Mesenchymal stem cell (in vitro differentiated cells and primary cell): ENCODE data around the gene RHOV.

Experiments
- DNase-seq: peaks from one replicate; pipeline ENCODE4 v3.0.0-alpha.2; 2013
- H2AFZ ChIP-seq: one replicate; pipeline ENCODE4 v1.6.1; 2013; ENCODE audit warnings: low read depth, mild to moderate bottlenecking, control low read depth, inconsistent platforms, low read length, moderate library complexity
- H2AK5ac ChIP-seq: 2 replicates; pipeline ENCODE4 v1.6.1; 2013; ENCODE audit warnings: low read length, moderate library complexity, mild to moderate bottlenecking, inconsistent platforms; ENCODE audit not compliant: severe bottlenecking
- H2BK120ac ChIP-seq: one replicate; pipeline ENCODE4 v1.6.1; 2013; ENCODE audit warnings: low read depth, mild to moderate bottlenecking, inconsistent platforms, low read length, moderate library complexity
- H2BK12ac ChIP-seq, 2 experiments: one replicate each; pipeline ENCODE4 v1.6.1; 2013; ENCODE audit warnings: inconsistent platforms in 2 of 2, low read length in 2 of 2, mild to moderate bottlenecking in 2 of 2, moderate library complexity in 2 of 2, control low read depth in 1 of 2
- H2BK15ac ChIP-seq: one replicate; pipeline ENCODE4 v1.6.1; 2013; ENCODE audit warnings: mild to moderate bottlenecking, low read depth, inconsistent platforms; ENCODE audit not compliant: poor library complexity, severe bottlenecking
- H2BK5ac ChIP-seq: 2 replicates; pipeline ENCODE4 v1.6.1; 2013; ENCODE audit warnings: low read depth, mild to moderate bottlenecking, low read length, control low read depth, inconsistent platforms; ENCODE audit not compliant: poor library complexity, severe bottlenecking
- H3K14ac ChIP-seq, 2 experiments: one replicate each; pipeline ENCODE4 v1.6.1; 2013; ENCODE audit warnings: inconsistent platforms in 2 of 2, low read length in 2 of 2, control low read depth in 1 of 2, mild to moderate bottlenecking in 1 of 2, moderate library complexity in 1 of 2
- H3K18ac ChIP-seq, 2 experiments: one replicate each; pipeline ENCODE4 v1.6.1; 2013; ENCODE audit warnings: inconsistent platforms in 2 of 2, low read length in 2 of 2, control low read depth in 1 of 2, low read depth in 1 of 2, mild to moderate bottlenecking in 1 of 2
- H3K23ac ChIP-seq, 2 experiments: one replicate each; pipeline ENCODE4 v1.6.1; 2013; ENCODE audit warnings: inconsistent platforms in 2 of 2, low read length in 2 of 2, mild to moderate bottlenecking in 2 of 2, moderate library complexity in 2 of 2, control low read depth in 1 of 2
- H3K27ac ChIP-seq: 2 replicates; pipeline ENCODE4 v1.5.1; 2013; ENCODE audit warnings: mild to moderate bottlenecking, moderate library complexity, low read length, control low read depth, inconsistent platforms; ENCODE audit not compliant: poor library complexity, severe bottlenecking
- H3K27me3 ChIP-seq, 2 experiments: 2 replicates each; pipeline versions ENCODE4 v1.6.1 to v1.7.0; 2013; ENCODE audit warnings: low read length in 2 of 2, mild to moderate bottlenecking in 2 of 2, moderate library complexity in 2 of 2, control low read depth in 1 of 2, inconsistent platforms in 1 of 2; ENCODE audit not compliant: control insufficient read depth in 1 of 2, insufficient read depth in 1 of 2
- H3K36me3 ChIP-seq, 2 experiments: 2 replicates each; pipeline versions ENCODE4 v1.6.1 to v1.7.0; 2013; ENCODE audit warnings: low read length in 2 of 2, control low read depth in 1 of 2, inconsistent platforms in 1 of 2, low read depth in 1 of 2, mild to moderate bottlenecking in 1 of 2; ENCODE audit not compliant: insufficient read depth in 2 of 2, control insufficient read depth in 1 of 2
- H3K4ac ChIP-seq, 2 experiments: one replicate each; pipeline ENCODE4 v1.6.1; 2013; ENCODE audit warnings: inconsistent platforms in 2 of 2, low read length in 2 of 2, mild to moderate bottlenecking in 2 of 2, moderate library complexity in 2 of 2, control low read depth in 1 of 2, low read depth in 1 of 2
- H3K4me1 ChIP-seq: 2 replicates; pipeline ENCODE4 v1.6.1; 2013; ENCODE audit warnings: low read depth, low read length, control low read depth; ENCODE audit not compliant: control insufficient read depth, insufficient read depth
- H3K4me2 ChIP-seq: 2 replicates; pipeline ENCODE4 v1.6.1; 2013; ENCODE audit warnings: low read length, mild to moderate bottlenecking, inconsistent platforms; ENCODE audit not compliant: poor library complexity, severe bottlenecking
- H3K4me3 ChIP-seq, 2 experiments: 2 replicates each; pipeline versions ENCODE4 v1.5.1 to v1.7.0; 2013; ENCODE audit warnings: low read length in 2 of 2, mild to moderate bottlenecking in 2 of 2, control low read depth in 1 of 2, low read depth in 1 of 2; ENCODE audit not compliant: insufficient read depth in 1 of 2
- H3K79me1 ChIP-seq: replicated peaks from 2 replicates; pipeline ENCODE4 v1.6.1; 2013; ENCODE audit warnings: mild to moderate bottlenecking, control low read depth, low read length, inconsistent platforms; ENCODE audit not compliant: poor library complexity, severe bottlenecking
- H3K9ac ChIP-seq: 2 replicates; pipeline ENCODE4 v1.7.0; 2013; ENCODE audit warnings: mild to moderate bottlenecking, low read length, moderate library complexity
- H3K9me3 ChIP-seq: 2 replicates; pipeline ENCODE4 v1.7.0; 2013; ENCODE audit warnings: mild to moderate bottlenecking, low read length; ENCODE audit not compliant: control insufficient read depth
- H4K8ac ChIP-seq: one replicate; pipeline ENCODE4 v1.6.1; 2013; ENCODE audit warnings: inconsistent platforms, mild to moderate bottlenecking, low read length, moderate library complexity
- H4K91ac ChIP-seq: one replicate; pipeline ENCODE4 v1.6.1; 2013; ENCODE audit warnings: mild to moderate bottlenecking, low read length, inconsistent platforms
- WGBS: methylation state at CpG from one replicate; pipeline ENCODE4 v1.1.7; 2013; ENCODE audit warnings: mixed read lengths; 5-methylcytosine and 5-hydroxymethylcytosine counted together

The RHOV gene

DNA sequence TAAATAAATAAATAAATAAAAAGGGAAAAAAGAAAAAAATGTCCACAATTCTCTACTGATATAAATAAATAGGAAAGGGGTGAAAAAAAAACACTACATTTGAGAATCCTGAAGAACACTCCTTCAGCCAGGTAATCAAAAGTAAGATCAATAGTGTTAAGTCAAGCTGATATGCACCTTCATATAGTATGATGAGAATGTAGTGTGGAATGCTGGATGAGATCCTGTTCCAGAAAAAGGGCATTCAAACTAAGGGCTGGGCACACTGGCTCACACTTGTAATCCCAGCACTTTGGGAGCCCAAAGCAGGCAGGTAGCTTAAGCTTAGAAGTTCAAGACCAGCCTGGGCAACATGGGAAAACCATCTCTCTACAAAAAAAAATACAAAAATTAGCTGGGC, 15.1 kb upstream of the RHOV start:
- Histone ChIP-seq H3K23ac (no peak overlapping the region), H3K14ac (no peak overlapping the region), H2AK5ac (no peak overlapping the region), H3K36me3 (no peaks in the 10 kb centered on the region), H2BK12ac (no peak overlapping the region), H2AFZ (no peak overlapping the region), H2BK120ac (no peak overlapping the region), H4K8ac (no peak overlapping the region), H3K27ac (no peak overlapping the region), H3K18ac (no peak overlapping the region), H3K4me3 (no peak overlapping the region), H3K9me3 (no peaks in the 10 kb centered on the region), H3K4me1 (peaks cover 7% of the 10 kb centered on the region), H3K79me1 (no peaks in the 10 kb centered on the region), H2BK15ac (no peak overlapping the region), H3K9ac (no peak overlapping the region), H3K4ac (no peak overlapping the region), H3K27me3 (peaks cover 0 to 6% of the 10 kb centered on the region in 2 experiments), H4K91ac (no peak overlapping the region), H2BK5ac (no peak overlapping the region), H3K4me2 (no peak overlapping the region)
- no peak for DNase-seq

DNA sequence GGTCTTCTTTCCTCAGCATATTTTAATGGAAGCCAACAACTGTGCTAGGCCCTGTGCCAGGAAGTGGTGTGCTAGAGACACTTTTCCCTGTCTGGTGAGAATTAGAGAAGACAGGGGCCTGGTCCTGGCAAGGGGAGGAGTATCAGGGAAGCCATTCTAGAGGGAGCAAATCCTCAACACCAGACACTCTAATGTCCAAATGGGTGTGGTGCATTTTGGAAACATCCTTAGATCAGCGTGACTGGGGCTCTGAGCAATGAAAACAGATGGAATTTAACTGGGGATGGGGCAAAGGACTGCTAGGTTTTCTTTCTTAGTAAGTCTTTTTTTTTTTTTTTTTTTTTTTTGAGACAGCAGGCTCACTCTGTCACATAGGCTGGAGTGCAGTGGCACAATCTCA, 12.6 kb upstream of the RHOV start:
- Histone ChIP-seq H2AK5ac (no peak overlapping the region), H3K4me1 (no peaks in the 10 kb centered on the region), H2AFZ (no peak overlapping the region), H2BK12ac (no peak overlapping the region), H4K8ac (no peak overlapping the region), H3K4me3 (no peak overlapping the region), H3K79me1 (no peaks in the 10 kb centered on the region), H3K27me3 (no peaks in the 10 kb centered on the region), H3K36me3 (no peaks in the 10 kb centered on the region), H3K4ac (no peak overlapping the region), H4K91ac (no peak overlapping the region), H3K9me3 (no peaks in the 10 kb centered on the region), H2BK5ac (no peak overlapping the region), H3K9ac (no peak overlapping the region), H3K14ac (no peak overlapping the region), H3K18ac (no peak overlapping the region), H3K4me2 (no peak overlapping the region), H2BK120ac (no peak overlapping the region), H3K23ac (no peak overlapping the region), H3K27ac (no peak overlapping the region), H2BK15ac (no peak overlapping the region)
- DNase-seq: no peak
- 92% methylated on average over 1 of the region's 1 CpG for WGBS

DNA sequence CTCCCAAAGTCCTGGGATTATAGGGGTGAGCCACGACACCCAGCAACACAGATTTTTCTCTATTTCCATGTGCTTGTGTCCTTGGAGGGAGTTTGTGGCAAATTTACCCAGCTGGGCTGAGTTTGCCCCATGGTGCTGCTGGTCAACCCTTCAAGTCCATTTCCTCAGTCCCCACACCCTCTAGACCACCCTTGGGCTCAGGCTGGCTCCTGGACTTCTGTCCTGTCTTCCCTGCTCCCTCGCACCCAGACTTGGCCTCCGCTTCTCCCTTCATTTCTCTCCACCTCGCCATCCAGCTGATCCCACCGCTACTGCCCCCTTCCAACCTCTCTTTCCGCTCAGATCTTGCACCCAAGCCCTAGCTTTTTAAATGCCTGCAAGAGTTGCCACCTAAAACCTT, 7.3 kb upstream of the RHOV start:
- Histone ChIP-seq H4K8ac (no peak overlapping the region), H3K36me3 (no peaks in the 10 kb centered on the region), H2AFZ (no peak overlapping the region), H3K27me3 (no peaks in the 10 kb centered on the region), H2BK12ac (no peak overlapping the region), H2BK15ac (no peak overlapping the region), H3K79me1 (no peaks in the 10 kb centered on the region), H3K4me2 (no peak overlapping the region), H3K14ac (no peak overlapping the region), H2AK5ac (no peak overlapping the region), H3K9ac (no peak overlapping the region), H3K4me3 (no peak overlapping the region), H2BK120ac (no peak overlapping the region), H3K4ac (no peak overlapping the region), H4K91ac (no peak overlapping the region), H3K18ac (no peak overlapping the region), H3K9me3 (no peaks in the 10 kb centered on the region), H3K27ac (no peak overlapping the region), H3K4me1 (peaks cover 2% of the 10 kb centered on the region), H3K23ac (no peak overlapping the region), H2BK5ac (no peak overlapping the region)
- WGBS: 90% methylated on average over 6 of the region's 6 CpGs
- DNase-seq: no peak

- no peak overlapping the region for H2BK120ac ChIP-seq
- H2BK12ac ChIP-seq: no peak overlapping the region
- no peak overlapping the region for H2AFZ ChIP-seq
- 93% methylated on average over 5 of the region's 6 CpGs for WGBS
- H2BK15ac ChIP-seq: no peak overlapping the region
- no peak overlapping the region for H4K8ac ChIP-seq
- no peak overlapping the region for H3K23ac ChIP-seq
- no peaks in the 10 kb centered on the region for H3K9me3 ChIP-seq
- H3K27me3 ChIP-seq: peaks cover 0 to 2% of the 10 kb centered on the region in 2 experiments
- H3K4me3 ChIP-seq: no peak overlapping the region
- no peak overlapping the region for H3K14ac ChIP-seq
- H3K9ac ChIP-seq: no peak overlapping the region
- H3K18ac ChIP-seq: no peak overlapping the region
- no peak overlapping the region for H3K4ac ChIP-seq
- DNase-seq: no peak
- no peak overlapping the region for H2BK5ac ChIP-seq
- H4K91ac ChIP-seq: no peak overlapping the region
- no peak overlapping the region for H3K4me2 ChIP-seq
- no peaks in the 10 kb centered on the region for H3K36me3 ChIP-seq
- H3K79me1 ChIP-seq: no peaks in the 10 kb centered on the region
- H2AK5ac ChIP-seq: no peak overlapping the region
- peaks cover 2% of the 10 kb centered on the region for H3K4me1 ChIP-seq
- no peak overlapping the region for H3K27ac ChIP-seq
Measured at GRCh38 chr15:40879609-40880008, 5.6 kb upstream of the RHOV start.
